K562 (cell line): ENCODE measurements around the gene CAMSAP2.

ENCODE experiments used
- BRF2 ChIP-seq: IDR thresholded peaks from 3 replicates; pipeline ENCODE4 v1.6.1; 2011; ENCODE audit warnings: borderline replicate concordance, mild to moderate bottlenecking; ENCODE audit not compliant: insufficient read length, insufficient read depth
- CTCF ChIP-seq, 3 experiments: IDR thresholded peaks in 2 of 3; conservative IDR thresholded peaks in 1 of 3; 2 replicates each; pipeline ENCODE4 v1.5.1; 2011 to 2012; ENCODE audit warnings: low read length in 3 of 3, mild to moderate bottlenecking in 3 of 3, control low read depth in 2 of 3, improper control_type of control experiment in 1 of 3, inconsistent platforms in 1 of 3, low read depth in 1 of 3, mixed read lengths in 1 of 3, moderate library complexity in 1 of 3; ENCODE audit not compliant: insufficient read depth in 2 of 3
- EP300 ChIP-seq: IDR thresholded peaks from 2 replicates; pipeline ENCODE4 v1.6.1; 2012; ENCODE audit warnings: low read length, improper control_type of control experiment
- POLR2A ChIP-seq: fragments of 450-650 bp; conservative IDR thresholded peaks from 2 replicates; pipeline ENCODE4 v1.6.1; 2016
- RFX5 ChIP-seq: IDR thresholded peaks from 2 replicates; pipeline ENCODE4 v1.6.1; 2011; ENCODE audit warnings: low read depth, mild to moderate bottlenecking, improper control_type of control experiment, low read length
- RNF219 ChIP-seq: fragments of 250-450 bp; sonication (Bioruptor Pico); IDR thresholded peaks from 2 replicates; pipeline ENCODE4 v1.5.0; 2022; ENCODE audit warnings: mild to moderate bottlenecking
- SMARCB1 ChIP-seq: IDR thresholded peaks from 2 replicates; pipeline ENCODE4 v1.6.1; 2011; ENCODE audit warnings: improper control_type of control experiment, low read depth; ENCODE audit not compliant: insufficient read length
- TEAD4 ChIP-seq, 2 experiments: sonication (generic) in 1 of 2; formaldehyde crosslinking in 1 of 2; IDR thresholded peaks; 2 replicates each; pipeline versions ENCODE4 v1.6.1 to v1.8.0; 2012 to 2022; ENCODE audit warnings: borderline replicate concordance in 1 of 2, inconsistent platforms in 1 of 2, low read length in 1 of 2, mild to moderate bottlenecking in 1 of 2, missing genetic modification reagents in 1 of 2
- ZFP36 ChIP-seq: fragments of 150-350 bp; IDR thresholded peaks from 2 replicates; pipeline ENCODE4 v1.6.1; 2018; ENCODE audit warnings: low read length, low read depth; ENCODE audit not compliant: partially characterized antibody
- ZNF121 ChIP-seq: sonication (generic); formaldehyde crosslinking; conservative IDR thresholded peaks from 2 replicates; pipeline ENCODE4 v1.8.0; 2022; ENCODE audit warnings: missing genetic modification reagents
- ZNF57 ChIP-seq: fragments of 450-650 bp; formaldehyde crosslinking; IDR thresholded peaks from 2 replicates; pipeline ENCODE4 v1.4.0; 2020; ENCODE audit warnings: mild to moderate bottlenecking, moderate library complexity
- ZNF740 ChIP-seq, 3 experiments: fragments of 200-800 bp in 1 of 3; sonication (Bioruptor generic) in 1 of 3; sonication (generic) in 1 of 3; formaldehyde crosslinking in 1 of 3; IDR thresholded peaks; 2 replicates each; pipeline versions ENCODE4 v1.6.1 to v1.8.0; 2016 to 2022; ENCODE audit warnings: mild to moderate bottlenecking in 2 of 3, missing compliant biosample characterization in 2 of 3, missing genetic modification characterization in 2 of 3, missing genetic modification reagents in 1 of 3

- TF ChIP-seq ZNF740 (CRISPR knock-in tag; IDR thresholded peaks at IDR 0.05) = no peak
- no peak for TF ChIP-seq ZNF740 (tag; IDR thresholded peaks at IDR 0.05)
- no peak for TF ChIP-seq RNF219 (CRISPR knock-in tag)
- no peak for TF ChIP-seq EP300
- no peak for TF ChIP-seq TEAD4 (IDR thresholded peaks at IDR 0.05; ENCODE audit: low read length)
- no peak for TF ChIP-seq TEAD4 (CRISPR knock-in tag; IDR thresholded peaks at IDR 0.05; ENCODE audit: borderline replicate concordance)
- TF ChIP-seq ZNF121 (CRISPR knock-in tag) = no peak
- TF ChIP-seq ZFP36 = no peak
- no peak for TF ChIP-seq ZNF57
- no peak for TF ChIP-seq SMARCB1
- TF ChIP-seq CTCF (IDR thresholded peaks at IDR 0.05 in 2 of 3, conservative IDR thresholded peaks at IDR 0.05 in 1 of 3; ENCODE audit: insufficient read depth in 2 of 3, low read depth in 1 of 3, low read length in 3 of 3) = no peak
- no peak for TF ChIP-seq RFX5
- no peak for TF ChIP-seq BRF2
- no peak for TF ChIP-seq POLR2A
Measured at GRCh38 chr1:200778766-200779165, 40.1 kb downstream of the CAMSAP2 start.
